Osteoblast (primary cell): ENCODE measurements around the gene ADCY3. TPM values are rescaled to one million over a fixed set of nuclear protein-coding genes. Genes with fewer than 3 reads are reported as not detected.

Source experiments
- DNase-seq: peaks from one replicate; pipeline ENCODE4 v3.0.0; 2011; ENCODE audit warnings: low spot score, mixed read lengths; ENCODE audit not compliant: insufficient read length; ENCODE audit errors: missing footprints
- H2AFZ ChIP-seq: 2 replicates; pipeline ENCODE4 v1.6.0; 2011; ENCODE audit warnings: mild to moderate bottlenecking, low read length
- H3K27ac ChIP-seq: 2 replicates; pipeline ENCODE4 v1.5.1; 2011; ENCODE audit warnings: mild to moderate bottlenecking, low read depth, low read length, moderate library complexity
- H3K27me3 ChIP-seq: 2 replicates; pipeline ENCODE4 v1.6.0; 2012; ENCODE audit warnings: mild to moderate bottlenecking, control low read depth, inconsistent platforms, low read length, moderate library complexity; ENCODE audit not compliant: insufficient read depth
- H3K36me3 ChIP-seq: 2 replicates; pipeline ENCODE4 v1.5.1; 2011; ENCODE audit warnings: mild to moderate bottlenecking, low read length, control low read depth, moderate library complexity; ENCODE audit not compliant: insufficient read depth
- H3K4me1 ChIP-seq: 2 replicates; pipeline ENCODE4 v1.5.1; 2011; ENCODE audit warnings: mild to moderate bottlenecking, low read length, control low read depth, moderate library complexity; ENCODE audit not compliant: insufficient read depth
- H3K4me2 ChIP-seq: 2 replicates; pipeline ENCODE4 v1.6.0; 2011; ENCODE audit warnings: mild to moderate bottlenecking, low read length; ENCODE audit not compliant: insufficient read depth
- H3K4me3 ChIP-seq: fragments of 200-600 bp; sonication (generic); 3 replicates; pipeline ENCODE4 v1.5.1; 2012; ENCODE audit warnings: mild to moderate bottlenecking, low read length, inconsistent platforms; ENCODE audit not compliant: insufficient read depth
- H3K79me2 ChIP-seq: 2 replicates; pipeline ENCODE4 v1.6.0; 2012; ENCODE audit warnings: mild to moderate bottlenecking, low read length, control low read depth, inconsistent platforms; ENCODE audit not compliant: insufficient read depth
- H3K9me3 ChIP-seq: 2 replicates; pipeline ENCODE4 v1.5.1; 2011; ENCODE audit warnings: low read depth, low read length, control low read depth
- H4K20me1 ChIP-seq: 2 replicates; pipeline ENCODE4 v1.6.0; 2012; ENCODE audit warnings: mild to moderate bottlenecking, low read length, control low read depth; ENCODE audit not compliant: insufficient read depth
- total RNA-seq: library from RNA; depleted of rRNA; stranded (reverse); fragments of >200 nt; gene quantifications from 2 replicates; pipeline ENCODE4 v1.2.3, GENCODE V29; 2012
- TF ChIP-seq, protein P1 (sequence below): IDR thresholded peaks from 2 replicates; pipeline ENCODE4 v1.5.1; 2011; ENCODE audit warnings: mild to moderate bottlenecking, low read depth, low read length, moderate library complexity; ENCODE audit errors: extremely low read depth

The ADCY3 gene
- total RNA-seq, 1 donor: 47.4 TPM

DNA sequence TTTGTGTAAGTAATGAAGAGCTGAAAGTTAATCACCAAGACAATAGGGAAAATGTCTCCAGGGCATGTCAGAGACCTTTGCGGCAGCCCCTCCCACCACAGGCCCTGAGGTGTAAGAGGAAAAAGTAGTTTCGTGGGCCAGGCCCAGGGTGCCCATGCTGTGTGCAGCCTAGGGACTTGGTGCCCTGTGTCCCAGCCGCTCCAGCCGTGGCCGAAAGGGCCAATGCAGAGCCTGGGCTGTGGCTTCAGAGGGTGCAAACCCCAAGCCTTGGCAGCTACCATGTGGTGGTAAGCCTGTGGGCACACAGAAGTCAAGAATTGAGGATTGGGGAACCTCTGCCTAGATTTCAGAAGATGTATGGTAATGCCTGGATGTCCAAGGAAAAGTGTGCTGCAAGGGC lies 74.3 kb downstream of the ADCY3 start:
- no peak overlapping the region for H2AFZ ChIP-seq
- no peak for DNase-seq
- H3K4me3 ChIP-seq: no peak overlapping the region
- no peak overlapping the region for H3K4me2 ChIP-seq
- TF ChIP-seq, protein P1, sequence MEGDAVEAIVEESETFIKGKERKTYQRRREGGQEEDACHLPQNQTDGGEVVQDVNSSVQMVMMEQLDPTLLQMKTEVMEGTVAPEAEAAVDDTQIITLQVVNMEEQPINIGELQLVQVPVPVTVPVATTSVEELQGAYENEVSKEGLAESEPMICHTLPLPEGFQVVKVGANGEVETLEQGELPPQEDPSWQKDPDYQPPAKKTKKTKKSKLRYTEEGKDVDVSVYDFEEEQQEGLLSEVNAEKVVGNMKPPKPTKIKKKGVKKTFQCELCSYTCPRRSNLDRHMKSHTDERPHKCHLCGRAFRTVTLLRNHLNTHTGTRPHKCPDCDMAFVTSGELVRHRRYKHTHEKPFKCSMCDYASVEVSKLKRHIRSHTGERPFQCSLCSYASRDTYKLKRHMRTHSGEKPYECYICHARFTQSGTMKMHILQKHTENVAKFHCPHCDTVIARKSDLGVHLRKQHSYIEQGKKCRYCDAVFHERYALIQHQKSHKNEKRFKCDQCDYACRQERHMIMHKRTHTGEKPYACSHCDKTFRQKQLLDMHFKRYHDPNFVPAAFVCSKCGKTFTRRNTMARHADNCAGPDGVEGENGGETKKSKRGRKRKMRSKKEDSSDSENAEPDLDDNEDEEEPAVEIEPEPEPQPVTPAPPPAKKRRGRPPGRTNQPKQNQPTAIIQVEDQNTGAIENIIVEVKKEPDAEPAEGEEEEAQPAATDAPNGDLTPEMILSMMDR: no peak
- H3K4me1 ChIP-seq: no peaks in the 10 kb centered on the region
- H3K27me3 ChIP-seq: no peaks in the 10 kb centered on the region
- no peaks in the 10 kb centered on the region for H3K9me3 ChIP-seq
- no peak overlapping the region for H3K27ac ChIP-seq
- H3K36me3 ChIP-seq: no peaks in the 10 kb centered on the region
- H4K20me1 ChIP-seq: no peaks in the 10 kb centered on the region
- no peaks in the 10 kb centered on the region for H3K79me2 ChIP-seq

GRCh38 chr2:24844023-24844685 lies 75.9 kb downstream of the ADCY3 start:
- Histone ChIP-seq H3K36me3 (no peaks in the 10 kb centered on the region), H3K27ac (no peak overlapping the region), H3K4me1 (no peaks in the 10 kb centered on the region), H3K79me2 (no peaks in the 10 kb centered on the region), H3K9me3 (no peaks in the 10 kb centered on the region), H4K20me1 (no peaks in the 10 kb centered on the region), H3K4me3 (no peak overlapping the region), H3K27me3 (no peaks in the 10 kb centered on the region), H3K4me2 (no peak overlapping the region), H2AFZ (no peak overlapping the region)
- DNase-seq: peak; percentile 76
- TF ChIP-seq, protein P1: no peak

DNA sequence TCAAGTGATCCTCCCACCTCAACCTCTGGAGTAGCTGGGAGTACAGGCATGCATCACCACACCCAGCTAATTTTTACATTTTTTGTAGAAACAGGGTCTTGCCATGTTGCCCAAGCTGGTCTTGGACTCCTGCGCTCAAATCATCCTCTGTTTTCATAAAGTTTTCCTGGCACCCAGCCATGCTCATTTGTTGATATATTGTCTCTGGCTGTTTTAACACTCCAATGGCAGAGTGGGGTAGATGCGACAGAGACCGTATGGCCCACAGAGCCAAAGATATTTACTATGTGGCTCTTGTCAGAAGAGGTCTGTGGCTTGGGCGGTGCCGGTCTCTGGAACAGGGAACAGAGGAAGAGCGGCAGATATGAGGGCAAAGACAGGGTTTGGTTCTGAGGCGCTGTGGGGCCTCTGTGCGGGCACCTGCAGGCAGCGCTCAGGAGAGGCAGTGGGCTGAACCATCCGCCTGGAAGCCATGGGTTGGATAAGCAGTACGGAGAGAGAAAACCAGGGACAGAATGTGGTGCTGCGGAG lies 76.6 kb downstream of the ADCY3 start:
- Histone ChIP-seq H3K4me2 (no peak overlapping the region), H3K27ac (no peak overlapping the region), H4K20me1 (no peaks in the 10 kb centered on the region), H3K4me1 (no peaks in the 10 kb centered on the region), H2AFZ (no peak overlapping the region), H3K79me2 (no peaks in the 10 kb centered on the region), H3K4me3 (no peak overlapping the region), H3K27me3 (no peaks in the 10 kb centered on the region), H3K9me3 (no peaks in the 10 kb centered on the region), H3K36me3 (no peaks in the 10 kb centered on the region)
- DNase-seq: peak; percentile 57
- TF ChIP-seq, protein P1: no peak

GRCh38 chr2:24842081-24843050 lies 77.7 kb downstream of the ADCY3 start:
- Histone ChIP-seq H3K4me2 (no peak overlapping the region), H2AFZ (no peak overlapping the region), H3K79me2 (no peaks in the 10 kb centered on the region), H3K9me3 (no peaks in the 10 kb centered on the region), H3K4me3 (no peak overlapping the region), H3K27me3 (no peaks in the 10 kb centered on the region), H4K20me1 (no peaks in the 10 kb centered on the region), H3K27ac (no peak overlapping the region), H3K36me3 (no peaks in the 10 kb centered on the region), H3K4me1 (no peaks in the 10 kb centered on the region)
- TF ChIP-seq, protein P1: no peak
- peak; percentile 81 for DNase-seq
